ENCODE measurements around the gene LAMC1. TPM values are rescaled to one million over a fixed set of nuclear protein-coding genes. Genes with fewer than 3 reads are reported as not detected.

LAMC1 gene
- total RNA-seq, 2 experiments from 2014 or later = not detected

DNA sequence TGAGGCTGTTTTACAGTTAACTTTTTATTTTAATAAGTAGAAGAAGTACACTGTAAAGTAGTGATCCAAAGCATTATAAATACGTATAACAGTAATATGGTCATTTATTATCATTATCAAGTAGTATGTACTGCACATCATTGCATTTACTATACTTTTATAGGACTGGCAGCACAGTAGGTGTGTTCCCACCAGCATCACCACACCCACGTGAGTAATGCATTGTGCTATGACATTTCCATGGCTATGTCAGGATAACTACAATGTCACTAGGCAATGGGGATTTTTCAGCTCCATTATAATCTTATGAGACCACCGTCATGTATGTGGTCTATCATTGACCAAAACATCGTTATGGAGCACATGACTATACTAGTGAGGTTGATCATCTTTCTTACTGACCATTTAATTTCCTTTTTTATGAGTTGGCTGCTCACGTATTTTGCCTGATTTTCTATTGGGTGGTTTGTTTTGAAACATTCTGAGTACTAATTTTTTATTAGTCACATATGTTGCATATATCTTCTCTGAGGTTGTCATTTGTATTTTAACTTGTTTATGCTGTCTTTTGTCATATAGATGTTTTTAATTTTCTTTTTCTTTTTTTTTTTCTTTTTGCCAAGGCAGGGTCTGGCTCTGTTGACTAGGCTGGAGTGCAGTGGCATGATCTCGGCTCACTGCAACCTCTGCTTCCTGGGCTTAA is 44.9 kb upstream of the LAMC1 start:
- intact Hi-C loops (cut with DNase I, micrococcal nuclease) = no loop called here
- Mint-ChIP-seq H3K36me3 (ENCODE audit: low read depth) (no peaks in the 10 kb centered on the region), H3K27me3 (peaks cover 10% of the 10 kb centered on the region), H3K27ac (no peak overlapping the region), H3K9me3 (peaks cover 4% of the 10 kb centered on the region), H3K4me1 (ENCODE audit: low read depth) (no peaks in the 10 kb centered on the region), H3K4me3 (no peak overlapping the region)
- H3K27me3 ChIP-seq (ENCODE audit: control insufficient read depth in 1 of 2, insufficient read depth in 2 of 2, low read length in 2 of 2) = no peaks in the 10 kb centered on the region
- no peak overlapping the region for H3K4me3 ChIP-seq (ENCODE audit: low read length)
- DNase-seq (no peak), ATAC-seq (ENCODE audit: poor library complexity) (no peak)
- H3K9me3 ChIP-seq (ENCODE audit: control insufficient read depth in 1 of 2, insufficient read depth in 1 of 2, low read length in 2 of 2) = peaks cover 0 to 3% of the 10 kb centered on the region in 2 experiments
- TF ChIP-seq, protein P1, sequence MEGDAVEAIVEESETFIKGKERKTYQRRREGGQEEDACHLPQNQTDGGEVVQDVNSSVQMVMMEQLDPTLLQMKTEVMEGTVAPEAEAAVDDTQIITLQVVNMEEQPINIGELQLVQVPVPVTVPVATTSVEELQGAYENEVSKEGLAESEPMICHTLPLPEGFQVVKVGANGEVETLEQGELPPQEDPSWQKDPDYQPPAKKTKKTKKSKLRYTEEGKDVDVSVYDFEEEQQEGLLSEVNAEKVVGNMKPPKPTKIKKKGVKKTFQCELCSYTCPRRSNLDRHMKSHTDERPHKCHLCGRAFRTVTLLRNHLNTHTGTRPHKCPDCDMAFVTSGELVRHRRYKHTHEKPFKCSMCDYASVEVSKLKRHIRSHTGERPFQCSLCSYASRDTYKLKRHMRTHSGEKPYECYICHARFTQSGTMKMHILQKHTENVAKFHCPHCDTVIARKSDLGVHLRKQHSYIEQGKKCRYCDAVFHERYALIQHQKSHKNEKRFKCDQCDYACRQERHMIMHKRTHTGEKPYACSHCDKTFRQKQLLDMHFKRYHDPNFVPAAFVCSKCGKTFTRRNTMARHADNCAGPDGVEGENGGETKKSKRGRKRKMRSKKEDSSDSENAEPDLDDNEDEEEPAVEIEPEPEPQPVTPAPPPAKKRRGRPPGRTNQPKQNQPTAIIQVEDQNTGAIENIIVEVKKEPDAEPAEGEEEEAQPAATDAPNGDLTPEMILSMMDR (IDR thresholded peaks at IDR 0.05) = no peak
- no peak overlapping the region for H3K27ac ChIP-seq (ENCODE audit: low read depth in 1 of 2, low read length in 2 of 2)
- no peaks in the 10 kb centered on the region for H3K36me3 ChIP-seq (ENCODE audit: insufficient read depth, low read length)
- POLR2A ChIA-PET = no interaction called here
- no peaks in the 10 kb centered on the region for H3K4me1 ChIP-seq (ENCODE audit: insufficient read depth, low read length)
- CTCF ChIA-PET = no interaction called here

DNA sequence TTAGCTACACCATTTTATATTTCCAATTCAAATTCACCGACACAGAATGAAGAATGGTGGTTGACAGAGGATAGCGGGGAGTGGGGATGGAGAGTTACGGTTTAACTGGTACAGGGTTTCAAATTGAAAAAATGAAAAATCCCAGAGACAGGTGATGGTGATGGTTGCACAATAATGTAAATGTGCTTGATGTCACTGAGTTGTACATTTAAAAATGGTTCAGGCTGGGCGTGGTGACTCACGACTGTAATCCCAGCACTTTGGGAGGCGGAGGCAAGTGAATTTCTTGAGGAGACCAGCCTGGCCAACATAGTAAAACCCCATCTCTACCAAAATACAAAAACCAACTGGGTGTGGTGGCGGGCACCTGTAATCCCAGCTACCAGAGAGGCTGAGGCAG is 39.1 kb upstream of the LAMC1 start:
- Mint-ChIP-seq H3K27me3 (peaks cover 35% of the 10 kb centered on the region), H3K4me3 (no peak overlapping the region), H3K9me3 (peaks cover 4% of the 10 kb centered on the region), H3K36me3 (ENCODE audit: low read depth) (no peaks in the 10 kb centered on the region), H3K27ac (no peak overlapping the region), H3K4me1 (ENCODE audit: low read depth) (no peaks in the 10 kb centered on the region)
- Histone ChIP-seq H3K4me1 (ENCODE audit: insufficient read depth, low read length) (no peaks in the 10 kb centered on the region), H3K4me3 (ENCODE audit: low read length) (no peak overlapping the region), H3K9me3 (ENCODE audit: control insufficient read depth in 1 of 2, insufficient read depth in 1 of 2, low read length in 2 of 2) (peaks cover 0 to 3% of the 10 kb centered on the region in 2 experiments), H3K27me3 (ENCODE audit: control insufficient read depth in 1 of 2, insufficient read depth in 2 of 2, low read length in 2 of 2) (peaks cover 2 to 4% of the 10 kb centered on the region in 2 experiments), H3K36me3 (ENCODE audit: insufficient read depth, low read length) (no peaks in the 10 kb centered on the region), H3K27ac (ENCODE audit: low read depth in 1 of 2, low read length in 2 of 2) (no peak overlapping the region)
- ATAC-seq (ENCODE audit: poor library complexity) (no peak), DNase-seq (no peak)
- TF ChIP-seq, protein P1 (IDR thresholded peaks at IDR 0.05) = no peak
- POLR2A ChIA-PET = no interaction called here
- intact Hi-C loops (cut with DNase I, micrococcal nuclease) = no loop called here
- CTCF ChIA-PET = no interaction called here

DNA sequence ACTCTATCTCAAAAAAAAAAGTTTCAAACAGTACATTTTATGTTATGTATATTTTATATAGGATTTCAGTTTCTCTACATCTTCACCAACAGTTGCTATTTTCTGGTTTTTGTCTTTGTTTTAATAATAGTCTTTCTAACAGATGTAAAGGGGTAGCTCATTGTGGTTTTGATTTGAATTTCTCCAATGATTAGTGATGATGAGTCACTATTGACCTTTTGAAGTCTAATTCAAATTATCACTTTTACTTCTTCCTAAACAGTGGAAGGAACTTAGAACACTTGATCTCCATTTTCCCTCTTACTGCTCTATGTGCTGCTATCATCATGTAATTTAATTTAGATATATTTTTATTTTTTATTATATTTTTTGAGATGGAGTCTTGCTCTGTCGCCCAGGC is 38.6 kb upstream of the LAMC1 start:
- Mint-ChIP-seq H3K27me3 (peaks cover 35% of the 10 kb centered on the region), H3K4me1 (ENCODE audit: low read depth) (no peaks in the 10 kb centered on the region), H3K9me3 (peaks cover 4% of the 10 kb centered on the region), H3K4me3 (no peak overlapping the region), H3K27ac (no peak overlapping the region), H3K36me3 (ENCODE audit: low read depth) (no peaks in the 10 kb centered on the region)
- CTCF ChIA-PET = no interaction called here
- TF ChIP-seq, protein P1 (IDR thresholded peaks at IDR 0.05) = no peak
- Histone ChIP-seq H3K4me3 (ENCODE audit: low read length) (no peak overlapping the region), H3K36me3 (ENCODE audit: insufficient read depth, low read length) (no peaks in the 10 kb centered on the region), H3K9me3 (ENCODE audit: control insufficient read depth in 1 of 2, insufficient read depth in 1 of 2, low read length in 2 of 2) (peaks cover 0 to 3% of the 10 kb centered on the region in 2 experiments), H3K27me3 (ENCODE audit: control insufficient read depth in 1 of 2, insufficient read depth in 2 of 2, low read length in 2 of 2) (peaks cover 2 to 4% of the 10 kb centered on the region in 2 experiments), H3K27ac (ENCODE audit: low read depth in 1 of 2, low read length in 2 of 2) (no peak overlapping the region), H3K4me1 (ENCODE audit: insufficient read depth, low read length) (no peaks in the 10 kb centered on the region)
- ATAC-seq (ENCODE audit: poor library complexity) (no peak), DNase-seq (no peak)
- POLR2A ChIA-PET = no interaction called here
- intact Hi-C loops (cut with DNase I, micrococcal nuclease) = no loop called here

Measured in CD4-positive, alpha-beta T cell (primary cell).